Stimulated activated CD4-positive, alpha-beta T cell treated with anti-CD3 and anti-CD28 coated beads, Interleukin-2, amount 100 ng/mL, for 48 hours (primary cell): Measurements from ENCODE around the gene PCA3.

ENCODE experiments used
- DNase-seq, 2 donors: peaks; one replicate each; pipeline ENCODE4 v3.0.0-alpha.2; 2020

The PCA3 gene

GRCh38 chr9:76835571-76836283 lies 71.5 kb downstream of the PCA3 start:
- no peak for DNase-seq
